Measurements from ENCODE around the gene JKAMP.

DNA sequence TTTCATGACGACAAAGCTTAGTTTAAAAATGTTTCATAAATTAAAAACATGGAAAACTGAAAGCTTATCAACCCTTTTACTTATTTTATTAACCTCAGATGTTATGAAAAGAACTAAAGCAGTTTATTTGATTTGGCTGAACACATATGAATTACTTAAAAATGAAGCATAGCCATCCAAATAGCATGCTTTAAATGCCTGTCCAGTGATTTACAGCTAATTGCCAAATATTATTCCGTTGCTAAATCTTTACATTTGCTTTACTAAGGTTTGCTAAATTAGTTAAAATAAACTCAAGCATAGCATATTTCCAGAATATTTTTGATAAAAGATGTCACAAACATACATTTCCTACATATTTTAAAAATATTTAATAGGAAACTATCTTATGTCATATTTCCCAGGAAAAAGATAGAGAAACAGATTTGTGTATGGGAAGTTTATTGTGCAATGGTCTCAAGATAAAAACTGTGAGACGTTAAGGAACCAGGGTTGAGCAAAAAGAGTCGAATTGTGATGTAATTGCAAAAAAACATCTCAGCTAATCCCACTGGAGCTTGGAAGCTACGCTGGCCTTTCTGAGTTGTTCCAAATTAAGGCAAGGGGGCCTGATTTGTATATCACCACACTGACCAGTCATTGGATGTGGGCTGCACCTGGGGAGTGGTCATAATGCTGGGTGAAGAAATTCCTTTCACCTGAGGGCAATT is 44.9 kb upstream of the JKAMP start:
- TF ChIP-seq, protein P1, sequence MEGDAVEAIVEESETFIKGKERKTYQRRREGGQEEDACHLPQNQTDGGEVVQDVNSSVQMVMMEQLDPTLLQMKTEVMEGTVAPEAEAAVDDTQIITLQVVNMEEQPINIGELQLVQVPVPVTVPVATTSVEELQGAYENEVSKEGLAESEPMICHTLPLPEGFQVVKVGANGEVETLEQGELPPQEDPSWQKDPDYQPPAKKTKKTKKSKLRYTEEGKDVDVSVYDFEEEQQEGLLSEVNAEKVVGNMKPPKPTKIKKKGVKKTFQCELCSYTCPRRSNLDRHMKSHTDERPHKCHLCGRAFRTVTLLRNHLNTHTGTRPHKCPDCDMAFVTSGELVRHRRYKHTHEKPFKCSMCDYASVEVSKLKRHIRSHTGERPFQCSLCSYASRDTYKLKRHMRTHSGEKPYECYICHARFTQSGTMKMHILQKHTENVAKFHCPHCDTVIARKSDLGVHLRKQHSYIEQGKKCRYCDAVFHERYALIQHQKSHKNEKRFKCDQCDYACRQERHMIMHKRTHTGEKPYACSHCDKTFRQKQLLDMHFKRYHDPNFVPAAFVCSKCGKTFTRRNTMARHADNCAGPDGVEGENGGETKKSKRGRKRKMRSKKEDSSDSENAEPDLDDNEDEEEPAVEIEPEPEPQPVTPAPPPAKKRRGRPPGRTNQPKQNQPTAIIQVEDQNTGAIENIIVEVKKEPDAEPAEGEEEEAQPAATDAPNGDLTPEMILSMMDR (IDR thresholded peaks at IDR 0.05; ENCODE audit: low read depth, low read length, missing input control), result no peak
- no peak for TF ChIP-seq RAD21 (IDR thresholded peaks at IDR 0.05)
- TF ChIP-seq, protein P2, sequence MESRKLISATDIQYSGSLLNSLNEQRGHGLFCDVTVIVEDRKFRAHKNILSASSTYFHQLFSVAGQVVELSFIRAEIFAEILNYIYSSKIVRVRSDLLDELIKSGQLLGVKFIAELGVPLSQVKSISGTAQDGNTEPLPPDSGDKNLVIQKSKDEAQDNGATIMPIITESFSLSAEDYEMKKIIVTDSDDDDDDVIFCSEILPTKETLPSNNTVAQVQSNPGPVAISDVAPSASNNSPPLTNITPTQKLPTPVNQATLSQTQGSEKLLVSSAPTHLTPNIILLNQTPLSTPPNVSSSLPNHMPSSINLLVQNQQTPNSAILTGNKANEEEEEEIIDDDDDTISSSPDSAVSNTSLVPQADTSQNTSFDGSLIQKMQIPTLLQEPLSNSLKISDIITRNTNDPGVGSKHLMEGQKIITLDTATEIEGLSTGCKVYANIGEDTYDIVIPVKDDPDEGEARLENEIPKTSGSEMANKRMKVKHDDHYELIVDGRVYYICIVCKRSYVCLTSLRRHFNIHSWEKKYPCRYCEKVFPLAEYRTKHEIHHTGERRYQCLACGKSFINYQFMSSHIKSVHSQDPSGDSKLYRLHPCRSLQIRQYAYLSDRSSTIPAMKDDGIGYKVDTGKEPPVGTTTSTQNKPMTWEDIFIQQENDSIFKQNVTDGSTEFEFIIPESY (IDR thresholded peaks at IDR 0.05), result no peak
- TF ChIP-seq TAF1 (conservative IDR thresholded peaks at IDR 0.05), result no peak
- TF ChIP-seq FOXA1 (IDR thresholded peaks at IDR 0.05), result no peak
- TF ChIP-seq EGR1 (IDR thresholded peaks at IDR 0.05; ENCODE audit: low read depth in 2 of 2), result no peak
- TF ChIP-seq, protein P3, sequence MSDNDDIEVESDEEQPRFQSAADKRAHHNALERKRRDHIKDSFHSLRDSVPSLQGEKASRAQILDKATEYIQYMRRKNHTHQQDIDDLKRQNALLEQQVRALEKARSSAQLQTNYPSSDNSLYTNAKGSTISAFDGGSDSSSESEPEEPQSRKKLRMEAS (IDR thresholded peaks at IDR 0.05), result no peak
- no peak for TF ChIP-seq YY1 (IDR thresholded peaks at IDR 0.05)
